ENCODE data around the gene PRKAA2. TPM values are rescaled to one million over a fixed set of nuclear protein-coding genes. Genes with fewer than 3 reads are reported as not detected.

PRKAA2 gene
- total and polyA plus RNA-seq, 2 of the 4 experiments (the other 2 are of a cell fraction) = 0.72 to 1.4 TPM

- H2BK120ac ChIP-seq (ENCODE audit: low read depth, low read length) = no peak overlapping the region
- H2AFZ ChIP-seq (replicated peaks; ENCODE audit: low read length, poor library complexity) = no peak overlapping the region
- TF ChIP-seq RFX5 (IDR thresholded peaks at IDR 0.05; ENCODE audit: low read depth, low read length) (no peak), RAD21 (IDR thresholded peaks at IDR 0.05; ENCODE audit: low read length) (no peak), MAZ (IDR thresholded peaks at IDR 0.05; ENCODE audit: borderline replicate concordance, low read depth, low read length) (no peak), RCOR1 (IDR thresholded peaks at IDR 0.05; ENCODE audit: insufficient replicate concordance, low read length) (no peak), BHLHE40 (IDR thresholded peaks at IDR 0.05; ENCODE audit: low read depth, low read length) (no peak), USF2 (IDR thresholded peaks at IDR 0.05; ENCODE audit: low read depth, low read length) (no peak), CTCF (conservative IDR thresholded peaks at IDR 0.05; ENCODE audit: low read depth, low read length) (no peak), FOS (IDR thresholded peaks at IDR 0.05; ENCODE audit: low read depth, low read length) (no peak), SMC3 (IDR thresholded peaks at IDR 0.05; ENCODE audit: low read depth, low read length) (no peak), NFE2L2 (IDR thresholded peaks at IDR 0.05; ENCODE audit: low read depth, low read length) (no peak), ELK1 (IDR thresholded peaks at IDR 0.05; ENCODE audit: borderline replicate concordance, low read depth, low read length) (no peak), CHD1 (IDR thresholded peaks at IDR 0.05; ENCODE audit: low read depth, low read length) (no peak), MAFK (IDR thresholded peaks at IDR 0.05; ENCODE audit: low read depth, low read length) (no peak), MXI1 (IDR thresholded peaks at IDR 0.05; ENCODE audit: borderline replicate concordance, low read depth, low read length) (no peak), POLR2A (IDR thresholded peaks at IDR 0.05; ENCODE audit: low read depth, low read length) (no peak), CEBPB (IDR thresholded peaks at IDR 0.05; ENCODE audit: low read depth, low read length) (no peak)
- no TSS peak for BruUV-seq (replicated peaks)
- no peak overlapping the region for H2BK15ac ChIP-seq (ENCODE audit: low read depth, low read length)
- no peak overlapping the region for H2AK9ac ChIP-seq (replicated peaks; ENCODE audit: low read depth, low read length, poor library complexity)
- intact Hi-C loops (cut with micrococcal nuclease) = no loop called here
- H3K9me3 ChIP-seq (ENCODE audit: control insufficient read depth, insufficient read depth, low read length) = no peaks in the 10 kb centered on the region
- H4K20me1 ChIP-seq (ENCODE audit: insufficient read depth, low read length) = no peaks in the 10 kb centered on the region
- no peak for DNase-seq
- H3K27ac ChIP-seq (ENCODE audit: insufficient read depth, low read length) = no peak overlapping the region
- no peak overlapping the region for H3K23ac ChIP-seq (ENCODE audit: low read depth, low read length)
- no peak overlapping the region for H4K5ac ChIP-seq (ENCODE audit: low read depth, low read length)
- no peak overlapping the region for H3K14ac ChIP-seq (replicated peaks; ENCODE audit: low read depth, low read length)
- H3K9me1 ChIP-seq (ENCODE audit: insufficient read depth, low read length) = no peaks in the 10 kb centered on the region
- CTCF ChIA-PET = no interaction called here
- H2BK20ac ChIP-seq (ENCODE audit: low read depth, low read length) = no peak overlapping the region
- H3K4ac ChIP-seq (ENCODE audit: low read depth, low read length) = no peak overlapping the region
- dilution Hi-C loops (cut with HindIII; ENCODE audit: low sequenced_read_pairs, unreplicated experiment) = no loop called here
- H3K36me3 ChIP-seq (ENCODE audit: control insufficient read depth, insufficient read depth, low read length) = no peaks in the 10 kb centered on the region
- H2BK5ac ChIP-seq (ENCODE audit: low read depth, low read length, poor library complexity, severe bottlenecking) = no peak overlapping the region
- H3K18ac ChIP-seq (ENCODE audit: low read depth, low read length) = no peak overlapping the region
- no peak overlapping the region for H3K56ac ChIP-seq (ENCODE audit: extremely low read depth, insufficient read depth, low read length)
- no peaks in the 10 kb centered on the region for H3K27me3 ChIP-seq (ENCODE audit: control insufficient read depth, insufficient read depth, low read length)
- ATAC-seq (ENCODE audit: low read depth) = no peak
- H3K9ac ChIP-seq (ENCODE audit: low read depth, low read length) = no peak overlapping the region
- no peaks in the 10 kb centered on the region for H3K4me1 ChIP-seq (ENCODE audit: control insufficient read depth, insufficient read depth, low read length)
- in situ Hi-C loops (cut with MboI; ENCODE audit: low sequenced_read_pairs) = no loop called here
- no peak overlapping the region for H2AK5ac ChIP-seq (ENCODE audit: low read depth, low read length)
- 100% methylated on average over 1 of the region's 2 CpGs; no CpG with 5 or more reads in 1 of the 2 experiments for WGBS, 2 experiments (ENCODE audit: extremely low coverage in 2 of 2, insufficient read length in 1 of 2)
- POLR2A ChIA-PET (ENCODE audit: unreplicated experiment) = no interaction called here
- no peak overlapping the region for H4K91ac ChIP-seq (ENCODE audit: insufficient read depth, low read depth, low read length)
- H3K4me3 ChIP-seq (ENCODE audit: insufficient read depth, low read depth, low read length) = no peak overlapping the region
- no peaks in the 10 kb centered on the region for H3K79me1 ChIP-seq (ENCODE audit: low read depth in 1 of 2, low read length in 2 of 2)
- H4K8ac ChIP-seq (ENCODE audit: low read depth in 2 of 2, low read length in 2 of 2) = no peak overlapping the region
- no peak overlapping the region for H3K4me2 ChIP-seq (ENCODE audit: low read depth, low read length)
Measured at GRCh38 chr1:56670350-56670749, 25.2 kb downstream of the PRKAA2 start.

All from IMR-90 (cell line).